ENCODE results near the gene KIFC1.
"Not testable (repeated sequence)": the region's sequence is repeated elsewhere in the genome, so short reads cannot be mapped to it uniquely, and the experiment has no call there.

Gene KIFC1

GRCh38 chr6:33373960-33374910 is 17.4 kb upstream of the KIFC1 start:
- no peak for DNase-seq

GRCh38 chr6:33375143-33375671 is 16.4 kb upstream of the KIFC1 start:
- DNase-seq, result peak; percentile 73

DNA sequence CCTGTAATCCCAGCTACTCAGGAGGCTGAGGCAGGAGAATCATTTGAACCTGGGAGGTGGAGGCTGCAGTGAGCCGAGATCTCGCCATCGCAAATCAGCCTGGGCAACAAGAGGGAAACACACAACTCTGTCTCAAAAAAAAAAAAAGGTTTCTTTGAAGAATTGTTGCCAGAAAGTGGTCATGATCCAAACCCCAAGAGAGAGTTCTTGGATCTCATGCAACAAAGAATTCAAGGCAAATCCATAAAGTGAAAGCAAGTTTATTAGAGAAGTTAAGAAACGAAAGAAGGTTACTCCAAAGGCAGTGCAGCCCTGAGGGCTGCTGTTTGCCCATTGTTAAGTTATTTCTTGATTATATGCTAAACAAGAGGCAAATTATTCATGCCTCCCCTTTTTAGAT is 14.5 kb upstream of the KIFC1 start:
- no peak for DNase-seq

DNA sequence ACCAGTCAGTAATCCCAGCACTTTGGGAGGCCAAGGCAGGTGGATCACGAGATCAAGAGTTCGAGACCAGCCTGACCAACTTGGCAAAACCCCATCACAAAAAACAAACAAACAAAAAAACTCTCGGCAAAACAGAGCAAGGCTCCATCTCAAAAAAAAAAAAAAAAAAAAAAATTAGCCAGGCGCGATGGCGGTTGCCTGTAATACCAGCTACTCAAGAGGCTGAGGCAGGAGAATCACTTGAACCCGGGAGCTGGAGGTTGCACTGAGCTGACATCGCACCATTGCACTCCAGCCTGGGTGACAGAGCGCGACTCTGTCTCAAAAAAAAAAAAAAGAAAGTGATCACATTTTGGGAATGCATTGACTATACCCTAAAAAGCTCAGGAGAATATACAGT is 12.4 kb upstream of the KIFC1 start:
- DNase-seq, result not testable (repeated sequence)

DNA sequence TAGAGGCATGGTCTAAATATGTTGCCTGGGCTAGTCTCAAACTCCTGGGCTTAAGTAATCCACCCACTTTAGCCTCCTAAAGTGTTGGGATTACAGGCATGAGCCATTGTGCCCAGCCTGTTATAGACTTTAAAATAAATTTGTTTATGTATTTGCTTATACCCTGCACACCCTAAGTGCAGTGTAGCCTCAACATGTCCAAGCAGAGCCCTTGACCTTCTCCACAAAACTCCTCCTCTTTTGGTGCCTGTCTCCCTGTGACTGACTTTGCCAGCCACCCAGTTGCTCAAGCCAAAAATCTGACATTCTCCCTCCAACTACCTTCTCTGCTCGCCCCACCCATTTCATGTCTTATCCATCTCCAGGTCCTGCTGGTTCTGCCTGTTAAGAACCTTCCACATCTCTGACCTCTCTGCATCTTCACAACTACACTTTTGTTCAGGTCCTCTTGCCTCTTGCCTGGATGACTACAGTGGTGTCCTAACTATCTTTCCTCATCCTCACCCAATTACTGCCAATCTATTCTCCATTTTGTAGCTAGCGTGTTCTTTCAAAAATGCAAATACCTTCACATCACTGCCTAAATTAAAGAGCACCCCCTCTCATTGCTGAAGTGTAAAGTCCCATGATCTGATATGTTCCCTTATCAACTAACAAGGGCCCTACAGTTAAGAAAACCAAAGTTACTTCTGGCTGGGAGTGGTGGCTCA is 11.2 kb upstream of the KIFC1 start:
- DNase-seq, result no peak

- no peak for DNase-seq
Observed at GRCh38 chr6:33383427-33384185, 8.0 kb upstream of the KIFC1 start.

DNA sequence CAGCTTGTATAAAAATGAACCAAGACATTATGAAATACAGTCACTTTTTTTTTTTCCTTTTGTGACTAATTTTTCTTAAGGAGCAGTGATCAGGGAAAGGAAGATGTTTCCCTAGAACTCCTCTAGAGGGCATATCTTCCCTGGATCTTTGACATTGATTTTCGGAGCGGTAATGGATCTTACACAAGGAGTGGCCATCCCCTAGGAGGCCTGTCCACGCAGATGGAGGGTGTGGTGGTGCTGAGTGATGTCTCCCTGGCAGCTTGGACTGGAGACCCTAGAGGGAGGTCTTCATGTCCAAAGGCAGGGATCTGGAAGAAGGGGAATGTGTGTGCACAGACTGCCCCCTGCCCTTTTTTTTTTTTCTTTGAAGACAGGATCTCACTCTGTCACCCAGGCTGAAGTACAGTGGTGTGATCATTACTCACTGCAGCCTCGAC is 7.0 kb upstream of the KIFC1 start:
- peak; percentile 69 for DNase-seq

- DNase-seq, result no peak
Observed at GRCh38 chr6:33390173-33390572, 1.4 kb upstream of the KIFC1 start.

DNA sequence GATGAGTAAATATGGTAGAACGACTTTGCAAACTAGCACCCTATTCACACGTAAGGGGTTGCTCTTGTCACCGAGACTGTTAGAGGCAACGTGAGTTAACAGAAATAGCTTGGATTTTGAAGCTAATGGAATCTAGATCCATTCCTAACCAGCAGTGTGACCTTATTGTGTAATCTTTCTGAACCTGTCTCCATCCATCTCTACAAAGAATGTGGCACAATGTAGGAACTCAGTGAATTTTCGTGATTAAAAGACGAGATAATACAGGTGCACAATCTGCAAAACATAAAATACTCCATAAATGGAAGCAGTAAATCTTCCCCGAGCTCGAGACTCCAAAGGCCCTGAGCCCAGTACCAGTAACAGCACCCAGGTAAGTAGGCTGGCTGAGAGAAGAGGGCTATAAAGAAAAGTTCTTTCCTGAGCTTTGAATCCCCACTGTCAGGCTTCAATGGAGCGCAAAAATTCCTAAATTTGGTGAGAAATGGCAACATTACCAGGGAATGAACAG is 801 bp upstream of the KIFC1 start:
- no peak for DNase-seq

- peak; percentile 43 for DNase-seq
Observed at GRCh38 chr6:33391922-33392594, 435 bp downstream of the KIFC1 start.

DNA sequence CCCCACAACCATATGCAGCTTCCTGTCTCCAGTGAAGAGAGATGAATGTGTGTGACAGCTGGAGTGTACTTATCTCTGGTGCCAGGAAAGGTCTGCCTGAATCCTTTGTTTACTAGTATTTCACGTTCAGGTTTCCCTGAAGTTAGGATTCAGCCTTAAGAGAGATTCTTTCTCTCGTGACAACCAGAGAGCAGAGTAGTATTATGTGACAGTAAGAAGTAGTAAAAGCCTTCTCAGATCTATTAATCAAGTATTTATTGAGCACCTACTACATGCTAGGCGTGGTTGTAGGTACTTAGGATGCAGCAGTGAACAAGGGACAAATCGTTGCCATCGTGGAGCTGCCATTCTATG is 949 bp downstream of the KIFC1 start:
- no peak for DNase-seq

DNA sequence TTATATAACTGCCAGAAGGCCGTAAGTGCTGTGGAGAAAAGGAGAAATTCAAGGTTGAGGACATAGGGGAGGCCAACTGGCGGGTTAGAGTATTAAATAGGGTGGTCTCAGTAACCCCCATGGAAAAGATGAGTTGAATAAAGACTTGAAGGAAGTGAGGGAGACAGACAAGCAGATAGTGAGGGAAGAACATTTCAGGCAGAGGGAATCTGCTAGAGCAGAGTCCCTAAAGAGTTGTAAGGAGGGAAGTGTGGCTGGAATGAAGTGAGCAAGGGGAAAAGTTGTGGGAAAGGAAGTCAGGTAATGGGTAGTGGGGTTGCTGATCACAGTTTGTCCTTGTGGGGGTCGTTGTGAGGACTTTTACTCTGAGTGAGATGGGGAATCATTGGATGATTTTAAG is 1.4 kb downstream of the KIFC1 start:
- DNase-seq, result no peak

- DNase-seq, result no peak
Observed at GRCh38 chr6:33397541-33397940, 5.9 kb downstream of the KIFC1 start.

GRCh38 chr6:33398601-33399000 is 7.0 kb downstream of the KIFC1 start:
- DNase-seq, result not testable (repeated sequence)

- DNase-seq, result not testable (repeated sequence)
Observed at GRCh38 chr6:33399881-33400280, 8.3 kb downstream of the KIFC1 start.

DNA sequence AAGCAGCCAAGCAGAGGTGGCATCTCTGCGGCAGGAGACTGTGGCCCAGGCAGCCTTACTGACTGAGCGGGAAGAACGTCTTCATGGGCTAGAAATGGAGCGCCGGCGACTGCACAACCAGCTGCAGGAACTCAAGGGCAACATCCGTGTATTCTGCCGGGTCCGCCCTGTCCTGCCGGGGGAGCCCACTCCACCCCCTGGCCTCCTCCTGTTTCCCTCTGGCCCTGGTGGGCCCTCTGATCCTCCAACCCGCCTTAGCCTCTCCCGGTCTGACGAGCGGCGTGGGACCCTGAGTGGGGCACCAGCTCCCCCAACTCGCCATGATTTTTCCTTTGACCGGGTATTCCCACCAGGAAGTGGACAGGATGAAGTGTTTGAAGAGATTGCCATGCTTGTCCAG is 13.3 kb downstream of the KIFC1 start:
- DNase-seq, result no peak

- no peak for DNase-seq
Observed at GRCh38 chr6:33405386-33405940, 13.8 kb downstream of the KIFC1 start.

- DNase-seq, result no peak
Observed at GRCh38 chr6:33406126-33406525, 14.5 kb downstream of the KIFC1 start.

- no peak for DNase-seq
Observed at GRCh38 chr6:33407132-33407718, 15.6 kb downstream of the KIFC1 start.

- peak; percentile 98 for DNase-seq
Observed at GRCh38 chr6:33410050-33410710, 18.6 kb downstream of the KIFC1 start.

Data from fibroblast of skin of back (primary cell).